AG04450 (cell line): ENCODE results near the gene SPO11. TPM values are rescaled to one million over a fixed set of nuclear protein-coding genes. Genes with fewer than 3 reads are reported as not detected.

Experiments
- CTCF ChIA-PET: fragments of 300-600, 350-600 bp; formaldehyde crosslinking; extraction: SDS; loops from one replicate; lab custom pipeline; 2022; ENCODE audit warnings: antibody characterized with exemption, inconsistent platforms; lab: Charles Lee
- POLR2A ChIA-PET: fragments of 350-600 bp; formaldehyde crosslinking; extraction: SDS; loops from one replicate; lab custom pipeline; 2021; ENCODE audit warnings: antibody characterized with exemption, inconsistent platforms; lab: Yijun Ruan, JAX
- DNase-seq: peaks from one replicate; pipeline ENCODE4 v3.0.0-alpha.2; 2011; ENCODE audit warnings: low read depth, low spot score
- H3K27ac ChIP-seq: one replicate; pipeline ENCODE4 v1.5.1; 2012; ENCODE audit warnings: low read depth, low read length, control low read depth
- H3K27me3 ChIP-seq: one replicate; pipeline ENCODE4 v1.6.0; 2012; ENCODE audit warnings: low read length; ENCODE audit not compliant: control insufficient read depth, insufficient read depth
- H3K4me3 ChIP-seq: 2 replicates; pipeline ENCODE4 v1.5.1; 2011; ENCODE audit warnings: mild to moderate bottlenecking, low read depth, low read length, control low read depth
- H3K9me3 ChIP-seq: 2 replicates; pipeline ENCODE4 v1.5.1; 2012; ENCODE audit warnings: low read length; ENCODE audit not compliant: control insufficient read depth, insufficient read depth
- CTCF ChIP-seq: IDR thresholded peaks from 2 replicates; pipeline ENCODE4 v1.5.1; 2011; ENCODE audit warnings: low read depth, low read length, control low read depth, inconsistent platforms
- polyA plus RNA-seq: library from polyadenylated mRNA; depleted of rRNA; stranded (reverse); fragments of >200 nt; gene quantifications from 2 replicates; pipeline ENCODE4 v1.2.3, GENCODE V29; 2011

The SPO11 gene
- polyA plus RNA-seq, 1 experiment = not detected

GRCh38 chr20:57374343-57374930 lies 44.8 kb downstream of the SPO11 start:
- no peak for DNase-seq
- no peak for TF ChIP-seq CTCF

GRCh38 chr20:57374931-57375651 lies 45.5 kb downstream of the SPO11 start:
- H3K27ac ChIP-seq = no peak overlapping the region
- ChIA-PET POLR2A (interaction anchor here (0.8 kb wide), 1 partner anchor 13 kb away, joined by 5 read pairs; no protein-coding TSS in a partner anchor), CTCF (interaction anchor here (0.6 to 2.2 kb wide), 3 partner anchors 9 to 121 kb away, joined by 3 to 9 read pairs (median 4); partner anchors contain the start of gene RBM38)

More at GRCh38 chr20:57374343-57374930, 44.8 kb downstream of the SPO11 start:
- Histone ChIP-seq H3K27ac (no peak overlapping the region), H3K27me3 (no peaks in the 10 kb centered on the region), H3K4me3 (no peak overlapping the region), H3K9me3 (no peaks in the 10 kb centered on the region; the same call in 1 of the 2 replicates)
- POLR2A ChIA-PET = no interaction called here
- CTCF ChIA-PET = interaction anchor here (0.6 to 0.9 kb wide), 2 partner anchors 9 to 93 kb away, joined by 3 to 4 read pairs; no protein-coding TSS in a partner anchor

GRCh38 chr20:57375652-57376230 lies 46.1 kb downstream of the SPO11 start:
- no peak for TF ChIP-seq CTCF
- no peaks in the 10 kb centered on the region for H3K27me3 ChIP-seq
- no peak overlapping the region for H3K4me3 ChIP-seq
- no peak for DNase-seq
- no peaks in the 10 kb centered on the region; the same call in 1 of the 2 replicates for H3K9me3 ChIP-seq
- ChIA-PET CTCF (interaction anchor here (0.6 to 2.2 kb wide), 2 partner anchors 16 to 120 kb away, joined by 4 to 9 read pairs; partner anchors contain the start of gene RBM38), POLR2A (interaction anchor here (0.8 kb wide), 1 partner anchor 14 kb away, joined by 5 read pairs; no protein-coding TSS in a partner anchor)
- no peak overlapping the region for H3K27ac ChIP-seq

More at GRCh38 chr20:57374931-57375651, 45.5 kb downstream of the SPO11 start:
- Histone ChIP-seq H3K4me3 (no peak overlapping the region), H3K27me3 (no peaks in the 10 kb centered on the region), H3K9me3 (no peaks in the 10 kb centered on the region; the same call in 1 of the 2 replicates)
- DNase-seq = no peak
- TF ChIP-seq CTCF = no peak

- Histone ChIP-seq H3K9me3 (no peaks in the 10 kb centered on the region; the same call in 1 of the 2 replicates), H3K27me3 (no peaks in the 10 kb centered on the region), H3K27ac (no peak overlapping the region), H3K4me3 (no peak overlapping the region)
- CTCF ChIA-PET = interaction anchor here (0.8 to 2.2 kb wide), 2 partner anchors 12 to 118 kb away, joined by 4 to 9 read pairs; no protein-coding TSS in a partner anchor
- DNase-seq = no peak
- POLR2A ChIA-PET = no interaction called here
- TF ChIP-seq CTCF = no peak
These were observed 47.7 kb downstream of the SPO11 start for GRCh38 chr20:57377350-57377749.
